Stimulated activated CD8-positive, alpha-beta memory T cell treated with anti-CD3 and anti-CD28 coated beads, Interleukin-4, amount 100 ng/mL, for 1 hour (primary cell): ENCODE measurements around the gene SF3A1.

Source experiments
- DNase-seq, 2 donors: peaks; one replicate each; pipeline ENCODE4 v3.0.0-alpha.2; 2020; ENCODE audit warnings: low read depth in 2 of 2, low spot score in 1 of 2

SF3A1 gene

DNA sequence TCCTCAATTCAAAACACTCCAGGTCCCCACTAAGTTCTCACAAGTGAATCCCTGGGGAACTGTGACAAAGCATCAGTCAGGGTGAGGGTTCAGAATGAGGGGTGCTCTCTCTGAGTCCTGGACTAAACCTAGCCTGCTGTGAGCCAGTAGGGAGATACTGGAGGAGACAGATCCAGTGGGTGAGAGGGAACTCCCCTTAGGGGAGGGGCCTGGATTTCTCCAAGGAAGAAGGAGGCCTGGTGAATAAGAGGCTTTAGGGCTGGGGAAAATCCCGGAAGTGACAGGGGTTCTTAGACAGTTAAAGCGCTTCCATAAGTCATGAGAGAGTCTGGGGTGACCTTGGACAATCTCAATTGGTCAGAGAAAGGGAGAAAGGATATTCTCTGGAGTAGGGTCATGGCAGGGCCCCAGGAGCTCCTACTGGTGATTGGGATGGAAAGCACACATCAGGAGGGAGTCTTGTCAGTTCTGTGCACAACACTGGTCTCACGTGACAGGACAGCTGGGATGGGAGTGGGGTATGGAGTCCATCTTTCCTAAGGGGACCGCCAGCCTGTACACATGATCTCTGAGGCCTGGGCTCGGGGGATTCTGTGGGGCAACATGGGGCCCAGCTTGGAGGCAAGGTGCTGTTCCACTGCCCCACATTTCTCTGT lies 31.5 kb downstream of the SF3A1 start:
- no peak for DNase-seq

GRCh38 chr22:30324014-30324730 lies 32.5 kb downstream of the SF3A1 start:
- DNase-seq, result no peak

DNA sequence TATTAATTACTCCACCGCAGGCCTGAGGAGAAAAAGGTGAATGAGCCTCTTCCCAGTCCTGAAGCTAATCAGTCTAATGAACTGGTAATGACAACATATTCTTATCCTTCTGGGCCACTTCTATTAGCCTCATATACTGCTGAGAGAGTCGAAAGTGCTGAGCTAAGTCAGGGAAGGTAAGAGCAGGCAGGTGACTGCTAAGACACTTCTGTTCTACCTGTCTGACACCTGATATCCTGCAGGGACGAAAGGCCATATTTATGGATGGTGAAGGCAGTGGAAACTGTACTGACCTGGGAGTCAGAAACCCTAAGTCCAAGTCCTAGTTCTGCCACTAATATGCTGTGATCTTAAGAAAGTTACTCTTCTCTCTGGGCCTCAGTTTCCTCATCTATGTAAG lies 33.4 kb downstream of the SF3A1 start:
- no peak for DNase-seq

GRCh38 chr22:30321461-30321860 lies 35.2 kb downstream of the SF3A1 start:
- no peak for DNase-seq

GRCh38 chr22:30320021-30320556 lies 36.6 kb downstream of the SF3A1 start:
- DNase-seq, result no peak

DNA sequence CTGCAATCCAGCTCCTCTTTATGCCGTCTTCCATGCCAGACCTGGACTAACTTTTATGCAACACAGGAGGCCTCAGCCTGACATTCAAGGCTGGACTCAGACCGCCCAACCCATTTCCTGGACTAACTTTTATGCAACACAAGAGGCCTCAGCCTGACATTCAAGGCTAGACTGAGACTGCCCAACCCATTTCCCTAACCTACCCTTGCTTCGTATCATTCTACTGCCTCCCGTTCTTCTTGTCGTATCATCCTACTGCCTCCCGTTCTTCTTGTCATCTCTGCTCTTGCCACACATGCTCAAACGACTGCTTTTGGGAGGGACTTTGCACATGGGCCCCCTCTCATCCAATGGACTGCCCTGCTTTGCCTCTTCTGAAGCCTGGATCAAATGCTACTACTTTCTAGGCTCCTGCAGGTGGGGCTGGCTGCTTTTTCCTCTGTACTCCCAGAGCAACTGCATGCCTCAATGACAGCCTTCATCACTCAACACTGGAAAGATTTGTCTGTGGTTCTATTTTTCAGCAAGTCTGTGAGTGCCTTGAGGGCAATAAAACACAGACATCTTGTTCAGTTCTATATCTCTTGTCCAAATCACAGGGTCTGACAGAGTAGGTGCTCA lies 37.8 kb downstream of the SF3A1 start:
- DNase-seq, result no peak

DNA sequence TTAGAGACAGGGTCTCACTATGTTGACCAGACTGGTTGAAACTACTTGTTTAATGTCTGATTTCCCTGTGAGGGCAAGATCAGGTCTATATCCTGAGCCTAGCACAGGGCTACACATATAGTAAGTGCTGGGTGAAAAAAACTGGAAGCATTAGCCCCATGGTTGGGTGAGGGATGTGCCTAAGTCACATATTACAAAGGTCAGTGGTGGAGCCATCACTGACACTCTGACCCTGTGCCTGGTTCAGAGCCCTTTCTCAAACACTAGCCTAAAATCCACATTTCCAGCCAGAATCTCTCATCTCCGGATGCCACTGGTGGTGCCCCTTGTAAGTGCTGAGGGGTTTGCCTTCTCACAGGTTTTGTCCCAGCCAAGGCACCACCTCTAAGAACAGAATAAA lies 38.9 kb downstream of the SF3A1 start:
- DNase-seq, result no peak

DNA sequence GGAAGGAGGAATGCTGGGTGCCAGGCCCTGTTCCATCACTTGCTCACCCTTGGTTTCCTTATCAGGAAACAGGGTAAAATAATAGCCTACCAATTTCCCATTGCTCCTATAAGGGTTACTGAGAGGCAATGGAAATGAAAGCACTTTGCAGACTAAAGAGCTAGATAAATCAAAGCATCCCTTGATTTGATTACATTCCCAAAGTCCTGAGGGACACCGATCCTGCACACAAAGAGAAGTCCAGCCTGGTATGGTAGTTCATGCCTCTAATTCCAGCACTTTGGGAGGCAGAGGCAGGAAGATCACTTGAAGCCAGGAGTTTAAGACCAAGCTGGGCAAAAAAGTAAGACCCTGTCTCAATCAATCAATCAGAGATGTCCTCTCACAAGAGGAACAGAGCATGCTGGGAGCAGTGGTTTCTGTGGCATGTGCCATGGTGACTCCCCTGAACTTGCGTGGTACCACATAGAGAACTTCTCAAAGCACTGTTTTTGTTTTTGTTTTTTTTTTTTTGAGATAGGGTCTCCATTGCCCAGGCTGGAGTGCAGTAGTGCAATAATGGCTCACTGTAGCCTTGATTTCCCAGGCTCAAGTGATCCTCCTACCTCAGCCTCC lies 40.6 kb downstream of the SF3A1 start:
- DNase-seq, result no peak

GRCh38 chr22:30314915-30315314 lies 41.8 kb downstream of the SF3A1 start:
- DNase-seq, result no peak

GRCh38 chr22:30313527-30314363 lies 42.9 kb downstream of the SF3A1 start:
- DNase-seq, result no peak

GRCh38 chr22:30312053-30312452 lies 44.6 kb downstream of the SF3A1 start:
- DNase-seq, result no peak

DNA sequence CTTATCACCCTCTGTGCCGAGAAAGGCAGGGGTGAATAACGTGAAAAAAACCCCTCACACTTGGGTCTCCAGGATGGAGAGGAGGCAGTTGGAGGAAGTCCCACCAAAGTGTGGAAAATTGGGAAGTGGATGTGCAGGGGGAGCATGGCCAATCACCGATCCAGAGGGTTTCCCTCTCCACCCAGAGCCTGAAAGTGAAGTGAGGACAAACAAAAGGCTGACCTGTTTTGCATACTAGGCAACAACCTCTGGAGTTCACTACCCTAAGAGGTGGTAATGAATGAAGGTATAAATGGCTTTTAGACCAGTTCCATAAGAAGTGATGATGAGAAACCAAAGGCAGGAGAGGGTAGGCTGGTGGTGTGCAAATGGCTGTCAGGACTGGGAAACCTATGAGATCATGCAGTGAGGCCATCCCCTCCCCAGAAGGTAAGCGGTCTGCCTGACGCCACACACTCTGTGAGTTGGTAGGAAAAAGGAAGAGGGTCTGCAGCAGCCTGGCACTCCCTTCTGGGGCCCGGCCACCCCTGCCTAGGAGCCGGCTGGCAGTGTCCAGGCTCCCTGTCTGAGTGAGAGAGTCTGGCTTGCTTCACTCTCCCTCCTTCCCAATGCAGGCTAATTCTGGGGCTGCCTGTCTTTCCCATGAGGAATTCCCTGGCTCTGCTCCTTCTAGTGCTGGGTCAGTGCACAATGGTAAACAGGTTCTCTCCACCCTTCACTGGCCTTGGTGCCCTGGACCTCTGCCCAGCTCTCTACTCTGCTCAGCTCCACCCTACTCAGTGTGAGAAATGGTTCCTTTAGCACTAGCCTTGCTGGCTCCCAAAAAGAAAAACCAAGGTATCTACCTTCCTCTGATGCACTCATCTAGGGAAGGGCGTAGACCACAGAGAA lies 45.6 kb downstream of the SF3A1 start:
- DNase-seq, result no peak

- DNase-seq, result no peak
These were observed 46.5 kb downstream of the SF3A1 start for GRCh38 chr22:30309951-30310741.

- no peak for DNase-seq
These were observed 48.0 kb downstream of the SF3A1 start for GRCh38 chr22:30308518-30309230.

DNA sequence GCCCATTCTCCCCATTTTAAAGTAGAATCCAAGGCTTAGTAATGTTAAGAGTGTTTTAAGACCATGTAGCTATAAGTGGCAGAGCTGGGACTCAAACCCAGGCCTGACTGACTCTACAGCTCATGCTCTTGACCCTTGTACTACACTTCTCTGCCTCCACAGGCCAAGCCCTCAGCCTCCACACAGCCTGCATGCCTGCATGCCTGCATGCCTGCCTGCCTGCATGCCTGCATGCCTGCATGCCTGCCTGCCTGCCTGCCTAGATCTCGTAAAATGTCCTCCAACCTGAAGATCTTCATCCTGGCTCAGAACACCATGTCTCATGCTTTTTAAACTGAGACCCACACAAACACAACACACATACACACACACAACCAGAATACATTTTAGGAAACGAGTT lies 48.6 kb downstream of the SF3A1 start:
- no peak for DNase-seq

- DNase-seq, result no peak
These were observed 49.6 kb downstream of the SF3A1 start for GRCh38 chr22:30307041-30307574.

DNA sequence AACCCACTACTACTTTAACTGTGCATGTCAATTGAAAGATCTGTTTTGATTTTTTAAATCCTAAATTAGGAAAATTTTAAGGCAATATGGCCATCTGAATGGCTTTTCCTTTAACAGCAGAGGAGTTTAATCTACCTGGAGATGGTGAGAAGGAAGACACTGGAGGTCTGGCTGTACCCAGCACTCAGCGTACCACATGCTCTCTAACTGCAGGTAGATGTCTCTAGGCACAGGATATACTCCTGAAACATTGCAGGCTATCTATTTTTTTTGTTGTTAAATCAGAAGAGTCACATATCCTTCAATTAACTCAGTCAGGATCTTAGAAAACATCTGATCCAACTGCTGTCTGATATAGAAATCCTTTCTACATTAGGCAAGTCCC lies 50.1 kb downstream of the SF3A1 start:
- no peak for DNase-seq

DNA sequence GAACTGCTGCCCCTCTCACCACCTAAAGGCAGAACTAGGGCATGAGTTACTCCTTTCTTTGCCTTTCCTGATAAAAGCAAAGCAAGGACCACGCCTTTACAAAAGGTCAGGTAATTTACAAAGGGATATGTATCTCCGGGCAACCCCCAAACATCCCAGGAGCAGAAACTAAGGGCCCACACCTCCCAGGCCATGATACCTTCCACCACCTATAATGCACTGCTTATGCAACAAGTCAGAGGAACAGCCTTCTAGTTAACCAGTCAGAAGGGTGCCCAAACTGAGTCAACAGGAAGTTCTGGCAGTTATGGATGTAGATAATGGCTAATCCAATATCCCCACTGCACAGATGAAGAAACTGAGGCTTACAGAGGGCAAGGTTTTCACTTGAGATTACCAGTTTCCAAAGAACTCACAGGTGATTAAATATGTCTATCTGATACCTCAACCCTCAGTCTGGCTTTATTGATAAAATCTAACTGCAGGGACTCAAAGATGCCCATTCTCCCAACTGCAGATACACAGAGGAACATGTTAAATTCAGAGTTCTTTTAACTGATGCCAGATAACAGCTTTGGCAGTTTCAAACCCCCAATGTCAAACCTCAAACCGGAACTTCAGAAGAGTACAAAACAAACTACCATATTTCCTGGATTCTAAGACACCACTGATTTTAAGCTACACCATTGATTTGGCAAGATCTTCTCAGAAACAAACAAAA lies 50.6 kb downstream of the SF3A1 start:
- DNase-seq, result no peak
